ENCODE results near the gene CDHR2. TPM values are rescaled to one million over a fixed set of nuclear protein-coding genes. Genes with fewer than 3 reads are reported as not detected.
A peak's percentile ranks its signal among the peaks of the same experiment; 100 is the strongest.

The CDHR2 gene
- total and polyA plus RNA-seq, 11 donors = 0.07 to 0.67 (median 0.35) TPM; not detected in 6

DNA sequence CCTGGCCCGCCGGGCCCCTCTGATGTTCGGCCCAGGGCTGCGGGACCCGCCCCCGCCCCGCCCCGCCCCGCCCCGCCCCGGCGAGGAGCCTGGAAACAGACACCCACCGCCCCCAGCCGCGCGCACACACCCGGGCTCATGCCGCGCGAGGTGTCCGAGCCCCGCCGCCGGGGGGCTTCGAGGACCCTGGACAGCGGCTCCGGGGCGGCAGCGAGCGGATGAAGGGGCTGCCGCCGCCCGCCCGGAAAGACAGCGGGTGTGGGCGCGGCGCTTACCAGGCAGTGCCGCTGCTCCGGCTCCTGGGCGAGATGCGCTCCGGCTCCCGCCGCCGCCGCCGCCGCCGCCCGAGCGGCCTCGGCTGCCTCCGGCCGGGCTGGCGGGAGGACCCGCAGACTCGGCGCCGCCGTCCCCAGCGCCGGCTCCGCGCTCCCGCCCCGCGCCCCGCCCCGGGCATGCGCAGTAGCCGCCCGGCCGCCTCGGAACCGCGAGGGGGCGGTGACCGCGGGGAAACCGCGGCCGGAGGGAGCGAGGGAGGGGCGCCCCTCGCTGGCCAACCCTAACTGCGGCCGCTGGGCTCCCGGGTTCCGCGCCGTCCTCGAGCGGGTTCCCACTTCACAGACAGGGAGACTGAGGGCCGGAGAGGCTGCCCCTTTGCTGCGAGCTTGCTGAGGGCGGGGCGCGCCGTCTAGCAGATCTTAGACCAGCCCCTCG lies 60.7 kb downstream of the CDHR2 start, which contains the start of gene GPRIN1:
Gene GPRIN1, minus strand, starts transcription at position 433 of the 711 bp plus-strand sequence. CDS start 10,322 bp downstream, outside the sequence.
- Histone ChIP-seq H3K4me1 (peaks cover 0 to 18% (median 5%) of the 10 kb centered on the region in 12 donors), H3K27ac (no peak within 1 kb of the TSS), H3K9me3 (no peaks in the 10 kb centered on the region), H3K27me3 (peaks cover 0 to 17% (median 3%) of the 10 kb centered on the region in 9 donors), H3K4me3 (peak within 1 kb of the TSS; percentile 54 to 88 (median 59)), H3K36me3 (no peaks in the 10 kb centered on the region)
- no peak for TF ChIP-seq POLR2A (IDR thresholded peaks at IDR 0.05)
- TF ChIP-seq, protein P1, sequence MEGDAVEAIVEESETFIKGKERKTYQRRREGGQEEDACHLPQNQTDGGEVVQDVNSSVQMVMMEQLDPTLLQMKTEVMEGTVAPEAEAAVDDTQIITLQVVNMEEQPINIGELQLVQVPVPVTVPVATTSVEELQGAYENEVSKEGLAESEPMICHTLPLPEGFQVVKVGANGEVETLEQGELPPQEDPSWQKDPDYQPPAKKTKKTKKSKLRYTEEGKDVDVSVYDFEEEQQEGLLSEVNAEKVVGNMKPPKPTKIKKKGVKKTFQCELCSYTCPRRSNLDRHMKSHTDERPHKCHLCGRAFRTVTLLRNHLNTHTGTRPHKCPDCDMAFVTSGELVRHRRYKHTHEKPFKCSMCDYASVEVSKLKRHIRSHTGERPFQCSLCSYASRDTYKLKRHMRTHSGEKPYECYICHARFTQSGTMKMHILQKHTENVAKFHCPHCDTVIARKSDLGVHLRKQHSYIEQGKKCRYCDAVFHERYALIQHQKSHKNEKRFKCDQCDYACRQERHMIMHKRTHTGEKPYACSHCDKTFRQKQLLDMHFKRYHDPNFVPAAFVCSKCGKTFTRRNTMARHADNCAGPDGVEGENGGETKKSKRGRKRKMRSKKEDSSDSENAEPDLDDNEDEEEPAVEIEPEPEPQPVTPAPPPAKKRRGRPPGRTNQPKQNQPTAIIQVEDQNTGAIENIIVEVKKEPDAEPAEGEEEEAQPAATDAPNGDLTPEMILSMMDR (IDR thresholded peaks at IDR 0.05) = peak in 6 of 12 donors; percentile 8 to 47 (median 36)
- DNase-seq (peak in 4 of 5 donors; percentile 43 to 77 (median 58)), ATAC-seq (peak in 3 of 4 donors; percentile 70 to 90 (median 83))
- WGBS, 4 donors = 0 to 1% (median 1%) methylated on average over 35 to 101 of the region's 101 CpGs; no CpG with 5 or more reads in 1 of the 4 donors
- intact Hi-C loops (cut with DNase I) = no loop called here

DNA sequence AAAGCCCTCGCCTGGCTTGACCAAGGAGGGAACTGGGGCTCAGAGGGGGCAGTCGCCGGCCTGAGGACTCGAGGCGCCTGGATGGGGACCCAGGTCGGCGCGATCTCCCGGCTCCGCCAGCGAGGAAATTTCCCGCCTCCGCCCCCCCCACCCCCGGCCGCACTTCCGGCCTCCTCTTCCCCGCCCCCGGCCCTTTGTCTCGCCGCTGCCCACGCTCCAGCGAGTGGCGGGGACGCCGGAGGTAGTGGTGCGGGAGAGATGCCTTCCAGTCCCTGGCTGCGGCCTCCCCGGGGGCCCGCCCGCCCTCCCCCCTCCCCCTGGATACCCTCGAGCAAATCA lies 61.3 kb downstream of the CDHR2 start:
- no peaks in the 10 kb centered on the region for H3K9me3 ChIP-seq
- H3K36me3 ChIP-seq = no peaks in the 10 kb centered on the region
- WGBS, 4 donors = 0 to 5% (median 3%) methylated on average over 2 to 31 of the region's 31 CpGs
- intact Hi-C loops (cut with DNase I) = no loop called here
- no peak overlapping the region for H3K27ac ChIP-seq
- peaks cover 0 to 18% (median 5%) of the 10 kb centered on the region in 12 donors for H3K4me1 ChIP-seq
- H3K27me3 ChIP-seq = peaks cover 0 to 18% (median 5%) of the 10 kb centered on the region in 9 donors
- no peak for DNase-seq
- no peak for TF ChIP-seq POLR2A (IDR thresholded peaks at IDR 0.05)
- TF ChIP-seq, protein P1 (IDR thresholded peaks at IDR 0.05) = peak in 1 of 12 donors; percentile 1
- no peak for ATAC-seq
- H3K4me3 ChIP-seq = peak overlapping the region; percentile 54 to 88 (median 59)

DNA sequence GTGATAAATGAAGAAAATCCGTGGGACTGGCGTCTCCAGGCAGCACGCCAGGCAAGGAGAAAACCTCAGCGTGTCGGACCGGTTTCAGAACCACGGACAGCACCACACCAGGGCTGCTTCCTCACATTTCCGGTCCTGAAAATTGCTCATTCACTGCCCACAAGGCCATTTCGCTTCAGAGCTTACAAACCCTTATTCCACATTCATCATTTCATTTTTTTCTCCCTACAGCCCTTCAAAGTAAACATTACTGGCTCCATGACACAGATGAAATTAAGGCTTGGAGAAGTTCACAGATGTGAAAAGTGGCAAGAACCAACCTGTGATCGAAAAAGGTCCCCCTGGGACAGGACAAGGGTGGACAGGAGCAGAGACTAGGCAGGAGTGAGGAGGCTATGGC lies 62.3 kb downstream of the CDHR2 start:
- Histone ChIP-seq H3K36me3 (no peaks in the 10 kb centered on the region), H3K27ac (no peak overlapping the region), H3K4me3 (no peak overlapping the region), H3K4me1 (peaks cover 0 to 18% (median 5%) of the 10 kb centered on the region in 12 donors), H3K9me3 (no peaks in the 10 kb centered on the region), H3K27me3 (peaks cover 0 to 27% (median 6%) of the 10 kb centered on the region in 9 donors)
- ATAC-seq (no peak), DNase-seq (peak; percentile 72 to 81 (median 74))
- intact Hi-C loops (cut with DNase I) = no loop called here
- WGBS, 4 donors = 10 to 11% (median 10%) methylated on average over 10 of the region's 10 CpGs
- TF ChIP-seq, protein P1 (IDR thresholded peaks at IDR 0.05) = no peak

DNA sequence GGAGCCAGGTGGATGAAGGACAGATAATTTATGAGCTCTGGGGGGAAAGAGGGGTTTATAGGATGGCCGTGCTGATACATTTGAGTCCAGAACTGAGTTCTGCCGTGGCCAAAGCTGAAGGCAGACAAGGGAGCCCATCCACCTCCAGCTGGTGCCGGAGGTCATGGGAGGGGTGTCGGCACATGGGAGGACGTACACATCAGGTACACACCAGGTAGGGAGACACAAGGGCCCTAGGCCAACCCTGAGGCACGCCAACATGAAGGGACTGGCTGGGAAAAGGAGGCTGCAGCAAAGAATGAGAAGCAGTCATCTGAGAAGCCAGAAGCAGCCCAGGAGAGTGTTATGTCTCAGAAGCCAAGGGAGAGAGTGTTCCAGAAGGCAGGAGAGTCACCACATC lies 62.9 kb downstream of the CDHR2 start:
- H3K36me3 ChIP-seq = no peaks in the 10 kb centered on the region
- H3K27me3 ChIP-seq = peaks cover 0 to 33% (median 10%) of the 10 kb centered on the region in 9 donors
- no peak overlapping the region for H3K27ac ChIP-seq
- no peak for DNase-seq
- H3K4me3 ChIP-seq = no peak overlapping the region
- 80 to 86% (median 83%) methylated on average over 6 of the region's 6 CpGs for WGBS, 4 donors
- H3K4me1 ChIP-seq = peaks cover 0 to 18% (median 5%) of the 10 kb centered on the region in 12 donors
- intact Hi-C loops (cut with DNase I) = no loop called here
- ATAC-seq = no peak
- TF ChIP-seq POLR2A (IDR thresholded peaks at IDR 0.05) = no peak
- TF ChIP-seq, protein P1 (IDR thresholded peaks at IDR 0.05) = no peak
- H3K9me3 ChIP-seq = no peaks in the 10 kb centered on the region

Data from heart left ventricle (tissue), 16 donors.